ENCODE measurements around the gene TUBG2. TPM values are rescaled to one million over a fixed set of nuclear protein-coding genes. Genes with fewer than 3 reads are reported as not detected.
"Not testable (repeated sequence)": the region's sequence is repeated elsewhere in the genome, so short reads cannot be mapped to it uniquely, and the experiment has no call there.

Gene TUBG2
- total and polyA plus RNA-seq, 10 of the 15 experiments (the other 5 are each of a cell fraction or from before 2014, with no cell fraction given), result 1.2 to 12.5 (median 8.9) TPM

- ChIA-PET CTCF (no interaction called here), POLR2A (no interaction called here), RAD21 (ENCODE audit: unreplicated experiment) (no interaction called here), SMC1A (ENCODE audit: uncharacterized antibody, unreplicated experiment) (no interaction called here)
- in situ Hi-C loops (cut with MboI) (no loop called here), intact Hi-C loops (cut with micrococcal nuclease; ENCODE audit: unreplicated experiment) (no loop called here)
- Histone ChIP-seq H3K9ac (ENCODE audit: control insufficient read depth, insufficient read depth, low read length) (no peak overlapping the region), H2AFZ (ENCODE audit: control insufficient read depth, low read depth, low read length) (no peak overlapping the region), H3K27ac (ENCODE audit: control insufficient read depth, insufficient read depth) (no peak overlapping the region), H3K4me1 (ENCODE audit: control insufficient read depth, insufficient read depth, low read length) (peaks cover 3% of the 10 kb centered on the region; the same call in 1 of the 2 replicates), H3K27me3 (replicated peaks in 1 of 2; ENCODE audit: control insufficient read depth in 2 of 2, insufficient read depth in 2 of 2, low read length in 1 of 2) (no peaks in the 10 kb centered on the region), H3K9me3 (replicated peaks; ENCODE audit: control insufficient read depth, insufficient read depth, low read length) (no peaks in the 10 kb centered on the region), H3K79me2 (ENCODE audit: control insufficient read depth, insufficient read depth, low read length) (no peaks in the 10 kb centered on the region), H3K4me3 (no peak overlapping the region), H4K20me1 (ENCODE audit: control insufficient read depth, insufficient read depth) (no peaks in the 10 kb centered on the region), H3K36me3 (ENCODE audit: control insufficient read depth in 2 of 2, insufficient read depth in 2 of 2, low read length in 1 of 2) (peaks cover 12 to 17% of the 10 kb centered on the region in 2 experiments; a peak in 3 of 4 replicates), H3K4me2 (ENCODE audit: control insufficient read depth, insufficient read depth) (no peak overlapping the region)
- ATAC-seq (no peak), FAIRE-seq (no peak), DNase-seq (ENCODE audit: low read depth, low spot score) (no peak)
- WGBS (ENCODE audit: insufficient coverage, insufficient replicate concordance, low lambda C conversion rate, missing lambda C conversion rate), result 85% methylated on average over 12 of the region's 14 CpGs
- TF ChIP-seq POLR2A (IDR thresholded peaks at IDR 0.05; ENCODE audit: low read depth, low read length), result peak; percentile 42; the same call in 1 of the 2 replicates
- no peak for TF ChIP-seq NFIC (IDR thresholded peaks at IDR 0.05; ENCODE audit: low read depth, low read length)
- BruUV-seq (replicated peaks), result no TSS peak
Measured at GRCh38 chr17:42665581-42666001, 6.5 kb downstream of the TUBG2 start.

GRCh38 chr17:42666126-42666525 lies 7.0 kb downstream of the TUBG2 start:
- H3K4me3 ChIP-seq; RAD21 ChIA-PET (ENCODE audit: unreplicated experiment); H3K9ac ChIP-seq (ENCODE audit: control insufficient read depth, insufficient read depth, low read length); BruUV-seq (replicated peaks); in situ Hi-C loops (cut with MboI); H3K27me3 ChIP-seq (replicated peaks in 1 of 2; ENCODE audit: control insufficient read depth in 2 of 2, insufficient read depth in 2 of 2, low read length in 1 of 2); FAIRE-seq; intact Hi-C loops (cut with micrococcal nuclease; ENCODE audit: unreplicated experiment); H3K9me3 ChIP-seq (replicated peaks; ENCODE audit: control insufficient read depth, insufficient read depth, low read length); H4K20me1 ChIP-seq (ENCODE audit: control insufficient read depth, insufficient read depth); H2AFZ ChIP-seq (ENCODE audit: control insufficient read depth, low read depth, low read length); ATAC-seq; DNase-seq (ENCODE audit: low read depth, low spot score); CTCF ChIA-PET; H3K27ac ChIP-seq (ENCODE audit: control insufficient read depth, insufficient read depth); H3K79me2 ChIP-seq (ENCODE audit: control insufficient read depth, insufficient read depth, low read length); H3K4me1 ChIP-seq (ENCODE audit: control insufficient read depth, insufficient read depth, low read length); H3K4me2 ChIP-seq (ENCODE audit: control insufficient read depth, insufficient read depth): not testable (repeated sequence)
- WGBS (ENCODE audit: insufficient coverage, insufficient replicate concordance, low lambda C conversion rate, missing lambda C conversion rate), result 95% methylated on average over 11 of the region's 16 CpGs
- ChIA-PET SMC1A (ENCODE audit: uncharacterized antibody, unreplicated experiment) (interaction anchor here (1.3 kb wide), 1 partner anchor 80 kb away, joined by 3 read pairs; no protein-coding TSS in a partner anchor), POLR2A (interaction anchor here (1.1 to 1.2 kb wide), 3 partner anchors 7 to 88 kb away, joined by 3 to 7 read pairs (median 3); partner anchors contain the start of gene TUBG2)
- H3K36me3 ChIP-seq (ENCODE audit: control insufficient read depth in 2 of 2, insufficient read depth in 2 of 2, low read length in 1 of 2), result peaks cover 17% of the 10 kb centered on the region in 2 experiments; a peak in 3 of 4 replicates
